Kidney (tissue), 14 donors: Measurements from ENCODE around the gene TSGA10IP. TPM values are rescaled to one million over a fixed set of nuclear protein-coding genes. Genes with fewer than 3 reads are reported as not detected.
A peak's percentile ranks its signal among the peaks of the same experiment; 100 is the strongest.

Source experiments
- DNase-seq, 5 donors: peaks; one replicate each; pipeline ENCODE4 v3.0.0-alpha.2; 2013 to 2020
- FAIRE-seq: peaks from 2 replicates; lab custom pipeline; 2012; peaks lifted over from hg19 to GRCh38; lab: Jason Lieb, UNC
- H3K27ac ChIP-seq, 2 donors: one replicate each; pipeline ENCODE4 v1.7.0; 2013; ENCODE audit warnings: low read depth in 2 of 2, low read length in 2 of 2, inconsistent platforms in 1 of 2
- H3K27me3 ChIP-seq: one replicate; pipeline ENCODE4 v1.7.1; 2013; ENCODE audit warnings: low read length, inconsistent platforms; ENCODE audit not compliant: control insufficient read depth, insufficient read depth
- H3K36me3 ChIP-seq, 3 donors: one replicate each; pipeline versions ENCODE4 v1.7.0 to v1.7.1; 2013; ENCODE audit warnings: low read length in 3 of 3, control low read depth in 1 of 3, inconsistent platforms in 1 of 3; ENCODE audit not compliant: insufficient read depth in 3 of 3, control insufficient read depth in 2 of 3
- H3K4me1 ChIP-seq, 3 donors: one replicate each; pipeline versions ENCODE4 v1.7.0 to v1.7.1; 2013; ENCODE audit warnings: low read length in 3 of 3, inconsistent platforms in 1 of 3, low read depth in 1 of 3; ENCODE audit not compliant: control insufficient read depth in 2 of 3, insufficient read depth in 2 of 3
- H3K4me3 ChIP-seq, 3 donors: one replicate each; pipeline versions ENCODE4 v1.7.0 to v1.8.1; 2013; ENCODE audit warnings: low read length in 3 of 3, control low read depth in 1 of 3, inconsistent platforms in 1 of 3
- H3K9ac ChIP-seq, 3 donors: one replicate each; pipeline versions ENCODE4 v1.7.0 to v1.7.1; 2013; ENCODE audit warnings: low read length in 3 of 3, control low read depth in 1 of 3, inconsistent platforms in 1 of 3
- H3K9me3 ChIP-seq, 3 donors: one replicate each; pipeline versions ENCODE4 v1.7.0 to v1.7.1; 2013; ENCODE audit warnings: low read length in 3 of 3, control low read depth in 1 of 3, inconsistent platforms in 1 of 3; ENCODE audit not compliant: control insufficient read depth in 2 of 3, insufficient read depth in 1 of 3
- CTCF ChIP-seq: IDR thresholded peaks from 3 replicates; pipeline ENCODE4 v1.5.1; 2012; ENCODE audit warnings: mild to moderate bottlenecking, moderate library complexity, borderline replicate concordance; ENCODE audit not compliant: insufficient read depth; ENCODE audit errors: extremely low read depth
- intact Hi-C: fragments of 100-400 bp; cut with DNase I; formaldehyde crosslinking; loops from one replicate; pipeline ENCODE4 v1.11.1; 2022
- polyA plus RNA-seq: library from polyadenylated mRNA; stranded (reverse); fragments of 350-450 nt; fragmentation: Illumina TruSeq; extraction: RNeasy Lipid Tissue Mini Kit (QIAGEN cat#74804); gene quantifications from one replicate; pipeline ENCODE4 v1.2.3, GENCODE V29; 2014; ENCODE audit warnings: low read depth, low replicate concordance; ENCODE audit not compliant: insufficient read depth
- total RNA-seq: library from RNA; stranded (reverse); fragmentation: NEBNext Ultra II Directional; extraction: Animal tissue kit (Norgen Biotek cat#: 25700); gene quantifications from one replicate; pipeline ENCODE4 v1.2.1, GENCODE V29; 2021
- donor health status: control.
- donor health status: control.
- donor health status: control.
- donor health status: control.
- donor health status: control.
- donor health status: DM: yes; HTN: yes; CAD: no.
- donor health status: Normal renal cell carcinoma (clear cell type).

TSGA10IP gene
- total and polyA plus RNA-seq, 2 donors from 2014 or later: not detected

GRCh38 chr11:65983589-65983987 is 38.3 kb downstream of the TSGA10IP start:
- TF ChIP-seq CTCF: no peak
- no peaks in the 10 kb centered on the region for H3K27me3 ChIP-seq
- intact Hi-C loops: loop anchor here (10.0 kb wide), 1 partner anchor 99 kb away; the partner anchor contains the start of gene FIBP
- FAIRE-seq (no peak), DNase-seq (peak in 1 of 5 donors; percentile 33)
- no peaks in the 10 kb centered on the region for H3K9me3 ChIP-seq
- H3K4me3 ChIP-seq: no peak overlapping the region
- no peak overlapping the region for H3K9ac ChIP-seq
- no peaks in the 10 kb centered on the region for H3K4me1 ChIP-seq
- H3K36me3 ChIP-seq: peaks cover 0 to 8% (median 0%) of the 10 kb centered on the region in 3 donors
- no peak overlapping the region for H3K27ac ChIP-seq

GRCh38 chr11:65987336-65987735 is 42.1 kb downstream of the TSGA10IP start:
- Histone ChIP-seq H3K9ac (no peak overlapping the region), H3K4me1 (no peaks in the 10 kb centered on the region), H3K9me3 (no peaks in the 10 kb centered on the region), H3K36me3 (no peaks in the 10 kb centered on the region), H3K27ac (no peak overlapping the region), H3K27me3 (no peaks in the 10 kb centered on the region), H3K4me3 (no peak overlapping the region)
- FAIRE-seq (no peak), DNase-seq (peak in 1 of 5 donors; percentile 66)
- no peak for TF ChIP-seq CTCF
- intact Hi-C loops: loop anchor here (10.0 kb wide), 1 partner anchor 103 kb away; the partner anchor contains the start of gene FIBP

GRCh38 chr11:65988791-65989592 is 43.7 kb downstream of the TSGA10IP start:
- peak; percentile 99 for TF ChIP-seq CTCF
- H3K36me3 ChIP-seq: no peaks in the 10 kb centered on the region
- no peaks in the 10 kb centered on the region for H3K4me1 ChIP-seq
- peak; percentile 97 for FAIRE-seq
- no peaks in the 10 kb centered on the region for H3K9me3 ChIP-seq
- H3K9ac ChIP-seq: no peak overlapping the region
- no peak overlapping the region for H3K4me3 ChIP-seq
- DNase-seq: peak; percentile 77 to 97 (median 95)
- no peak overlapping the region for H3K27ac ChIP-seq
- H3K27me3 ChIP-seq: no peaks in the 10 kb centered on the region
- intact Hi-C loops: loop anchor here (10.0 kb wide), 1 partner anchor 104 kb away; the partner anchor contains the start of gene FIBP
